Common myeloid progenitor, CD34-positive (primary cell): ENCODE data around the gene PRKCE. TPM values are rescaled to one million over a fixed set of nuclear protein-coding genes. Genes with fewer than 3 reads are reported as not detected.

ENCODE experiments used
- CTCF ChIA-PET: fragments of 350-600 bp; sonication (Branson Sonifier 250); formaldehyde crosslinking; loops from one replicate; lab custom pipeline; 2021; ENCODE audit warnings: antibody characterized with exemption; lab: Charles Lee
- POLR2A ChIA-PET: fragments of 350-600 bp; sonication (Branson Sonifier 250); formaldehyde crosslinking; loops from one replicate; lab custom pipeline; 2021; ENCODE audit warnings: antibody characterized with exemption; lab: Charles Lee
- DNase-seq, 3 donors: peaks; one replicate each; pipeline versions ENCODE4 v3.0.0 to v3.0.0-alpha.2; 2013
- H3K27ac ChIP-seq, 2 experiments: 1 replicate in 1 of 2; 2 replicates in 1 of 2; pipeline ENCODE4 v1.7.0; 2013; ENCODE audit warnings: inconsistent platforms in 2 of 2, low read length in 2 of 2, mild to moderate bottlenecking in 2 of 2, low read depth in 1 of 2, moderate library complexity in 1 of 2; ENCODE audit not compliant: severe bottlenecking in 2 of 2, insufficient read depth in 1 of 2, poor library complexity in 1 of 2
- H3K27me3 ChIP-seq, 5 experiments: replicated peaks in 2 of 5; 1 replicate in 3 of 5; 2 replicates in 2 of 5; pipeline versions ENCODE4 v1.6.1 to v1.7.0; 2013; ENCODE audit warnings: low read length in 4 of 5, mild to moderate bottlenecking in 2 of 5, moderate library complexity in 2 of 5, inconsistent platforms in 1 of 5; ENCODE audit not compliant: insufficient read depth in 5 of 5, control insufficient read depth in 4 of 5
- H3K36me3 ChIP-seq, 4 experiments: 1 replicate in 2 of 4; 2 replicates in 2 of 4; pipeline versions ENCODE4 v1.6.1 to v1.7.0; 2013; ENCODE audit warnings: low read length in 3 of 4, control low read depth in 1 of 4, mild to moderate bottlenecking in 1 of 4; ENCODE audit not compliant: control insufficient read depth in 4 of 4, insufficient read depth in 4 of 4
- H3K4me1 ChIP-seq, 4 experiments: 1 replicate in 3 of 4; 2 replicates in 1 of 4; pipeline versions ENCODE4 v1.6.1 to v1.7.1; 2013; ENCODE audit warnings: low read length in 3 of 4, mild to moderate bottlenecking in 3 of 4, control low read depth in 1 of 4, inconsistent platforms in 1 of 4, moderate library complexity in 1 of 4; ENCODE audit not compliant: control insufficient read depth in 4 of 4, insufficient read depth in 4 of 4; ENCODE audit errors: control extremely low read depth in 1 of 4
- H3K4me3 ChIP-seq, 7 experiments: 1 replicate in 4 of 7; 2 replicates in 3 of 7; pipeline versions ENCODE4 v1.5.1 to v1.7.0; 2013; ENCODE audit warnings: mild to moderate bottlenecking in 7 of 7, low read length in 6 of 7, moderate library complexity in 6 of 7, inconsistent platforms in 2 of 7, low read depth in 2 of 7, control low read depth in 1 of 7; ENCODE audit not compliant: insufficient read depth in 4 of 7, control insufficient read depth in 1 of 7; ENCODE audit errors: extremely low read depth in 1 of 7
- H3K9me3 ChIP-seq, 5 experiments: 1 replicate in 4 of 5; 2 replicates in 1 of 5; pipeline versions ENCODE4 v1.6.1 to v1.7.1; 2013; ENCODE audit warnings: low read length in 4 of 5, mild to moderate bottlenecking in 2 of 5, inconsistent platforms in 1 of 5, low read depth in 1 of 5, moderate library complexity in 1 of 5; ENCODE audit not compliant: control insufficient read depth in 4 of 5, insufficient read depth in 2 of 5; ENCODE audit errors: control extremely low read depth in 1 of 5
- WGBS: methylation state at CpG from one replicate; pipeline ENCODE4 v1.1.5; 2013; ENCODE audit not compliant: insufficient coverage; 5-methylcytosine and 5-hydroxymethylcytosine counted together
- polyA plus RNA-seq: library from polyadenylated mRNA; unstranded; fragments of 120-200 nt; gene quantifications from one replicate; pipeline ENCODE4 v1.2.1, GENCODE V29; 2013

The PRKCE gene
- 7.3 TPM for polyA plus RNA-seq

- Histone ChIP-seq H3K4me3 (peak within 1 kb of the TSS; percentile 47 to 92 (median 88)), H3K4me1 (peaks cover 3 to 32% (median 25%) of the 10 kb centered on the region in 4 experiments), H3K27me3 (no peaks in the 10 kb centered on the region), H3K36me3 (no peaks in the 10 kb centered on the region), H3K9me3 (no peaks in the 10 kb centered on the region), H3K27ac (peak within 1 kb of the TSS; percentile 54 to 73)
- ChIA-PET POLR2A (interaction anchor here (0.6 kb wide), 1 partner anchor 80 kb away, joined by 5 read pairs; no protein-coding TSS in a partner anchor), CTCF (interaction anchor here (0.6 to 2.4 kb wide), 7 partner anchors 10 to 1388 kb away, joined by 3 to 12 read pairs (median 4); no protein-coding TSS in a partner anchor)
- DNase-seq = peak in 2 of 3 donors; percentile 47 to 58
- WGBS = under 1% methylated on average over 22 of the region's 66 CpGs
Measured at GRCh38 chr2:45651415-45652089, at the start of gene PRKCE. Gene PRKCE, plus strand, starts transcription at chr2:45651675.

DNA sequence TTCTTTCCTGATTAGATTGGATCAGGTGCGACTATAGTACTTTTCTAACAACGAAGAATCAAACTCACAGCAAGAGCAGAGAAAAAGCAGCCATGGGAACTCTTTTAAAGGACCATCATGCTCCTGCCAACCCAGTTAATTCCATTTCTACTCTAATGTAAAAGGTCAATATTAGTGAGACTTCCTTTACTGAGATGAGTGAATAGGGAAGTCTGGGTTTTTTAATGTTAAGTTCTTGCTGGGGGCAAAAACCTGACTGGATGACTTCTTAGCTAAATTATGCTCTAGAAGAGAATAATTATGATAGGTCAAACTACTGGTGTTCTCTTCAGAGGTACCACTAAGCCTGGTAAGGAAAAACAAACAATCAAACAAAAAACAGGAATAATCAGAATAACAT is 48.9 kb upstream of the PRKCE start:
- H3K4me3 ChIP-seq = no peak overlapping the region
- H3K4me1 ChIP-seq = peaks cover 2 to 10% (median 7%) of the 10 kb centered on the region in 4 experiments
- no peaks in the 10 kb centered on the region for H3K27me3 ChIP-seq
- H3K9me3 ChIP-seq = no peaks in the 10 kb centered on the region
- H3K27ac ChIP-seq = no peak overlapping the region
- no peak for DNase-seq
- peaks cover 14 to 55% (median 41%) of the 10 kb centered on the region in 4 experiments for H3K36me3 ChIP-seq
- CTCF ChIA-PET = no interaction called here
- POLR2A ChIA-PET = no interaction called here
- 100% methylated on average over 2 of the region's 2 CpGs for WGBS

DNA sequence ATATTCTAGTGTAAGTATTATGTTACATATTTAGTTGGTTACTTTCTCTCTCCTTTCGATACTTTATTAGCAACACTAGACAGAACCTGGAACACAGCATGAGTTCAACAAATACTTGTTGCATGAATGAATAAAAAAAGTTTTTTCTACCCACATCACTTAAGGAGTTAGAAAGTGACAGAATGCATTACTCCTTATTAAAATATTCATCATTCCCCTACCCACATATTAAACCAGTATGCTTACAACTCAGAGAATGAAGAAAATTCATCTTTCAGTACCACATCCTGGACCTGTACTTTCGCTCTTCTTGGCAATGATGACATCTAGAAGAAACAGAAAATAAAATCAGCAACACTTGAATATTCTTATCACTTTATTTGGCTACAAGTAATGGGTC is 46.4 kb upstream of the PRKCE start:
- no peak for DNase-seq
- Histone ChIP-seq H3K4me3 (no peak overlapping the region), H3K4me1 (peaks cover 7 to 17% (median 13%) of the 10 kb centered on the region in 4 experiments), H3K27ac (no peak overlapping the region), H3K36me3 (peaks cover 13 to 35% (median 23%) of the 10 kb centered on the region in 4 experiments), H3K27me3 (no peaks in the 10 kb centered on the region), H3K9me3 (no peaks in the 10 kb centered on the region)
- ChIA-PET POLR2A (no interaction called here), CTCF (interaction anchor here (1.6 kb wide), 1 partner anchor 20 kb away, joined by 5 read pairs; no protein-coding TSS in a partner anchor)
- 100% methylated on average over 1 of the region's 2 CpGs for WGBS

DNA sequence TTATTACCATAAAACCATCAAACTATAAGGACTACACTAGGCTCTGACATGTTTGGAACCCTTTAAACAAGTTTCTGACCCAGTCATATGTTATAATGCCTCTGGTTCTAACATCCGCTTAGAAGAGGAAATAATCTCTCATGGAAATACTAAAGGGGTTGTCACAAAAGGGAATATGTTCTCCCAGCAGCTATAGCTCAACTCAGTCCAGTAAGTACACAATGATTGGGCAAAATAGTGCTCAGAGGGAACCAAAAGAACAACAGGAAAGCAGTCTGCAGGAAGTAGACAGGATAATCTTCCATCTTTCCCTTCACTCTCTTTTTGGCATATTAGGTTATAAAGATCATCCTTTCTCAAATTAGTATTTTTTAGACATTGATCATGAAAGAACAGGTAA is 44.7 kb upstream of the PRKCE start:
- H3K36me3 ChIP-seq = peaks cover under 1 to 18% (median 14%) of the 10 kb centered on the region in 4 experiments
- POLR2A ChIA-PET = no interaction called here
- no peaks in the 10 kb centered on the region for H3K9me3 ChIP-seq
- H3K27ac ChIP-seq = no peak overlapping the region
- H3K4me3 ChIP-seq = peak overlapping the region in 1 of 7 experiments; percentile 29
- no peaks in the 10 kb centered on the region for H3K27me3 ChIP-seq
- H3K4me1 ChIP-seq = peaks cover 10 to 28% (median 21%) of the 10 kb centered on the region in 4 experiments
- 10% methylated on average over 1 of the region's 1 CpG for WGBS
- DNase-seq = peak in 2 of 3 donors; percentile 27 to 60
- CTCF ChIA-PET = interaction anchor here (1.3 to 2.0 kb wide), 4 partner anchors 9 to 33 kb away, joined by 4 to 8 read pairs (median 6); no protein-coding TSS in a partner anchor

DNA sequence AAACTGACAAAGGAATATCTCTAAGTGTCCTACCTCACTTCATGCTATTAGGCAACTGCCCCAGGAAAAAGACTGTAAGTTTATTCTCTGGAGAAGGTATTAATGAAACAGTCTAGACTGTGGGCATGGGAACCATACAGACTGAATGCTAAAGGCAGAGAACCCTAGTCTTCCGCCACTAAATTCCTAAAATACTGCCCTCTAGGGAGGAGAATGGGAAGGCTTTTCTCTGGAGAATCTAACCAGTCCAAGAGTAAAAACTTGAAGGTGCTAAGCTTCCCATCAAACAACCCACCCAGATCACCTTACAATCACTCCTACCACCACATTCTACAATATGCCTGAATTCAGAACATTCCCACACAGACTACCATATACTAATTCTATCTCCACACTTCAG is 43.8 kb upstream of the PRKCE start:
- DNase-seq = no peak
- Histone ChIP-seq H3K27ac (no peak overlapping the region), H3K9me3 (no peaks in the 10 kb centered on the region), H3K36me3 (peaks cover 0 to 13% (median 9%) of the 10 kb centered on the region in 4 experiments), H3K4me3 (no peak overlapping the region), H3K4me1 (peaks cover 10 to 31% (median 21%) of the 10 kb centered on the region in 4 experiments), H3K27me3 (no peaks in the 10 kb centered on the region)
- WGBS = no CpG with 5 or more reads among the region's 1 CpG
- CTCF ChIA-PET = interaction anchor here (0.7 to 2.0 kb wide), 4 partner anchors 22 to 37 kb away, joined by 4 to 8 read pairs (median 6); no protein-coding TSS in a partner anchor
- POLR2A ChIA-PET = no interaction called here

DNA sequence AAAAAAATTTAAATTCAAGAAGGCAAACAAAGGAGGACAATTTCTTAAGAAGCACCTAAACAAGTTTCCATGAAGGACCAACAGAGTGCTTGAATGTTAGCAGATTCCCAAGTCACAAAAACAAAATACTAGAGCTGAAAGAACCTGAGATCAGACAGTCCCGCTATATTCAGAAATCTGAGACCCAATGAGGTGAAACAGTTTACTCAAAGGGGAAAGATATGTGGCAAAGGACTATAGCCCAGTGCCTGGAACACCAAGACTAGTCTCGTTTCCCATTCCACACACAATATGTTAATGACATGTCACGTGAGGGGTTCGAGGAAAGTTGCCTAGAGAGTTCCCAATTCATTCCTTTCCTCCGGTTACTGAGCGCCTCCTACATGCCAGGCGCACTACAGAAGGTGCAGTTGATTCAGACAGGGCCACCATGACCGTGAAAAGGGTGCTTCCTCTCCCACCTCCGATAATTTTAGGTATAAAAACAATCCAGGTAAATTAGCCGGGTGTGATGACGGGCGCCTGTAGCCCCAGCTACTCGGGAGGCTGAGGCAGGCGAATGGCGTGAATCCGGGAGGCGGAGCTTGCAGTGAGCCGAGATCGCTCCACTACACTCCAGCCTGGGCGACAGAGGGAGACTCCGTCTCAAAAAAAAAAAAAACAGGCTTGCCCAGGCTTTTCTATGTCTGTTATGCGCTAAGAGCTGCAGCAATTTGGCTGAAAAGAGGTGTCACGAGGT is 41.0 kb upstream of the PRKCE start:
- Histone ChIP-seq H3K36me3 (no peaks in the 10 kb centered on the region), H3K27ac (peak overlapping the region; percentile 74 to 92), H3K4me3 (peak overlapping the region; percentile 50 to 97 (median 85)), H3K9me3 (no peaks in the 10 kb centered on the region), H3K4me1 (peaks cover 10 to 31% (median 21%) of the 10 kb centered on the region in 4 experiments), H3K27me3 (no peaks in the 10 kb centered on the region)
- POLR2A ChIA-PET = interaction anchor here (0.7 to 1.3 kb wide), 2 partner anchors 24 to 339 kb away, joined by 4 to 8 read pairs; no protein-coding TSS in a partner anchor
- DNase-seq = peak in 2 of 3 donors; percentile 27 to 61
- CTCF ChIA-PET = interaction anchor here (0.7 to 1.8 kb wide), 4 partner anchors 22 to 49 kb away, joined by 3 to 8 read pairs (median 4); no protein-coding TSS in a partner anchor
- WGBS = 0% methylated on average over 19 of the region's 23 CpGs
